ENCODE data around the gene GSC2.

GSC2 gene

DNA sequence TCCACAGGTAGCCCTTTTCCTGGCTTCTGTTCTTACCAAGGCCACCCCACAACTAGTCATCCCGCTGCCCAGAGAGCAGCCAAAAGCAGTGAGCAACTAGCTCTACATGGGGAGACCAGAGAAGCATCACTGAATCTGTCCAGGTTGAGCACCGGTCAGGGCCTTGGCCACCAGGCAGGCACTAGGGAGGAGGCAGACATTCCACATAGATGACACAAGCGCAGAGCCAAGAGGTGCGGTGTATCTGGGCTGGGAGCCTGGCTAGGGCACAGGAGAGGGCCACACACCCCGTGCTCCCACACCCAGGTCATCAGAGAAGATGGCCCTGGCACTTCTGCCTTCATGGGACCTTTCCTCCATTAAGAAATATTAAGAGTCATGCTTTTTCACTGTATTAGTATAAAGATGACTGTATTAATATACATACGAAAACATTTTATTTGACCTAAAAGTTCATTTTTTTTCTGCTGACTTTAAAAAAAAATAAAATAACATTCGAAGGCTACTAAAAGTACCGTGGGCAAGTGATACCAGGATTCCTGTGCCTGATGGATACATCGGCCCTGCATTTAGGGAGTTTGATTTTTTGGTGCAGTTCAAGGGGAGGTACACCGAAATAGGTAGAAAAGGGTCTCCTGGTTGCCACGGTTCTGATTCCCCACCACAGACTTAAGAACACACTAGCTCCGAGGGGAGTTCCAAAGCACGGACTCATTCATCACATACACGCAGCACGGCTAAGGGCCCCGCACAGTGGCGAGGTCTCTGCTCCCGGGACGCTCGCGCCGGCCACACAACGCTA, 29.1 kb downstream of the GSC2 start:
- peak; percentile 71 for FAIRE-seq
- DNase-seq (ENCODE audit: low spot score) = peak; percentile 78

GRCh38 chr22:19119949-19120348, 30.1 kb downstream of the GSC2 start:
- DNase-seq (ENCODE audit: low spot score) = no peak
- FAIRE-seq = no peak

- DNase-seq (ENCODE audit: low spot score) (no peak), FAIRE-seq (no peak)
These were observed 31.7 kb downstream of the GSC2 start for GRCh38 chr22:19118329-19118880.

DNA sequence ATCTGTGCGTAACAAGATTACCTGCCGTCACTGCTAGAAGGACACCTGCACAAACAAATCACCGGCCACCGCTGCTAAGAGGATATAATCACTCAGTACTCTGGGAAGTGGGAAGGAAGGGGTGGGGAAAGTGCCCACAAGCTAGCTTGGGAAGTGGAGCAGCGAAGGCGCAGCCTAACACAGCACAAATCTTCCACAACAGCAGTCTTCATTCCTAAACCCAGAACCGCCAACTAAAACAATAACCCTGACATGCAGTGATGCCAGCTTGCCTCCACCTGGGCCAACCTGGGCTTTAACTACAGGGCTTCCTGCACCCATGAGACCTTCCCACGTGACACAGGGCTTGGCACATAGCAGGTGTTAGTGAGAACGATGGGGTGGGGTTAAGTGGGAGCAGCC, 33.0 kb downstream of the GSC2 start:
- no peak for FAIRE-seq
- no peak for DNase-seq (ENCODE audit: low spot score)

GRCh38 chr22:19115628-19116027, 34.5 kb downstream of the GSC2 start:
- DNase-seq (ENCODE audit: low spot score) = no peak
- FAIRE-seq = no peak

GRCh38 chr22:19114984-19115552, 35.0 kb downstream of the GSC2 start:
- no peak for FAIRE-seq
- DNase-seq (ENCODE audit: low spot score) = no peak

DNA sequence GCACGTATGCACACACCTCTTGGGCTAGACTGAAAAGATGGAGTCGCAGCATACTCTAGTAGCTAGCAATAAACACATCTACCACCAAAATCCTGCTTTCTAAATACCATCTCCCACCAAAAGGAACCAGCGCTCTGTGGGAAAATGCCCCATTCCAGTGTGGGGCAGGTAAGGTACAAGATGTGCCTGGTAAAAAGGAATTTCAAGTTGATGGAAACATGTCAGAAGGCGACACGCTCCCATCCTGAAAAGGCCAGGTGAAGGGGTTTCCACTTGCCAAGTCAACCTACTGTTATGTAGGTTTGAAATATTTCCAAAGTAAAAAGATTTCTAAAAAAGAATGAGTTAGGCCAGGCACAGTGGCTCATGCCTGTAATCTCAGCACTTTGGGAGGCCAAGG, 36.7 kb downstream of the GSC2 start:
- DNase-seq (ENCODE audit: low spot score) = no peak

GRCh38 chr22:19111584-19111983, 38.5 kb downstream of the GSC2 start:
- DNase-seq (ENCODE audit: low spot score) (no peak), FAIRE-seq (no peak)

More for the DNA sequence above, 36.7 kb downstream of the GSC2 start:
- no peak for FAIRE-seq

GRCh38 chr22:19111140-19111539, 39.0 kb downstream of the GSC2 start:
- FAIRE-seq (no peak), DNase-seq (ENCODE audit: low spot score) (no peak)

DNA sequence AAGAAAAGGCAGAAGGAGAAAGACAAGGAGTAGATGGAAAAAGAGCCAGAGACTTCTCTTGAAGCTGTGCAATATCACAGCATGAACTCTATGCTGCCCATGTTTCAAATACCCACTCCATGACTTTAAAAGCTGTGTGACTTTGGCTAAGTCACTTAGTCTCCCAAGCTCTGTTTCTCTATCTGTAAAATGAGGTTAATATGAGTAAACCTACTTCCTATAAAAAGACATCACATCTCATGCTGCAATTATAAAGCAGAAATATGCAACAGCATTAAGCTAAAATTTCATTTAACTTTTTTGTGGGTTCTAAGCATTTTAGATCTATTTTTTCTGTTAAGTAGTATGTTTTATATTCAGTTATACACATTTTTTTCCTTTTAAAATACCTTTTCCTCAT, 39.4 kb downstream of the GSC2 start:
- FAIRE-seq = no peak
- DNase-seq (ENCODE audit: low spot score) = no peak

- FAIRE-seq (no peak), DNase-seq (ENCODE audit: low spot score) (no peak)
These were observed 40.0 kb downstream of the GSC2 start for GRCh38 chr22:19110064-19110458.

DNA sequence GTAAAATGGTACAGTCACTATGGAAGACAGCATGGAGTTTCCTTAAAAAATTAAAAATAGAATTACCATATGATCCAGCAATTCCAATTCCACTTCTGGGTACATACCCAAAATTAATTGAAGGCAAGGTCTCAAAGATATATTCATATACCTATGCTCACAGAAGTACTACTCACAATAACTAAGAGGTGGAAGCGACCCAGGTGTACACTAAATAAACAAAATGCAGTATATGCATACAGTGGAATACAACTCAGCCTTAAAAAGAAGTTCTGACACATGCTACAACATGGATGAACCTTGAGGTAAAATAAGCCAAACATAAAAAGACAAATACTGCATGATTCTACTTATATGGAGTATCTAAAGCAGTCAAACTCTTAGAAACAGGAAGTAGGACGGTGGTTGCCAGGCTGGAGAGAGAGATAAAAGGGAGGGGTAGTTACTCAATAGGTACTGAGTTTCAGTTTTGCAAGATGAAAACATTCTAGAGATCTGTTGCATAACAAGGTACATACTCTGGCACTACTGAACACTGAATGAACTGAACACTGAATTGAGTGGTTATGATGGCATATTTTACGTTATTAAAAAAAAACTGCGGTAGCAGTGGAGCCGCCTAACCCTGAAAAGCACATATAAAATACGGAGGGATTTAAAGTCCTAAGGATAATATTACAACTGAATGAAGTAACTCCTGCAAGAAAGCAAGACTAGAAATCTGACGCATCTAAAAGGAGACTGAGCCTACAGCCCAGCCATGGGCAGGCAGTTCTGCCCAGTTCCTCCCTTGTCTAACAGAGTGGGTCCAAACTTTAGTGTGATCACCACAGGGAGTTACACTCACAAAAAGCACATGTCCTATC, 40.7 kb downstream of the GSC2 start:
- DNase-seq (ENCODE audit: low spot score) = no peak
- no peak for FAIRE-seq

GRCh38 chr22:19108807-19109197, 41.3 kb downstream of the GSC2 start:
- DNase-seq (ENCODE audit: low spot score) = no peak
- FAIRE-seq = no peak

GRCh38 chr22:19107730-19108074, 42.4 kb downstream of the GSC2 start:
- DNase-seq (ENCODE audit: low spot score) (no peak), FAIRE-seq (no peak)

DNA sequence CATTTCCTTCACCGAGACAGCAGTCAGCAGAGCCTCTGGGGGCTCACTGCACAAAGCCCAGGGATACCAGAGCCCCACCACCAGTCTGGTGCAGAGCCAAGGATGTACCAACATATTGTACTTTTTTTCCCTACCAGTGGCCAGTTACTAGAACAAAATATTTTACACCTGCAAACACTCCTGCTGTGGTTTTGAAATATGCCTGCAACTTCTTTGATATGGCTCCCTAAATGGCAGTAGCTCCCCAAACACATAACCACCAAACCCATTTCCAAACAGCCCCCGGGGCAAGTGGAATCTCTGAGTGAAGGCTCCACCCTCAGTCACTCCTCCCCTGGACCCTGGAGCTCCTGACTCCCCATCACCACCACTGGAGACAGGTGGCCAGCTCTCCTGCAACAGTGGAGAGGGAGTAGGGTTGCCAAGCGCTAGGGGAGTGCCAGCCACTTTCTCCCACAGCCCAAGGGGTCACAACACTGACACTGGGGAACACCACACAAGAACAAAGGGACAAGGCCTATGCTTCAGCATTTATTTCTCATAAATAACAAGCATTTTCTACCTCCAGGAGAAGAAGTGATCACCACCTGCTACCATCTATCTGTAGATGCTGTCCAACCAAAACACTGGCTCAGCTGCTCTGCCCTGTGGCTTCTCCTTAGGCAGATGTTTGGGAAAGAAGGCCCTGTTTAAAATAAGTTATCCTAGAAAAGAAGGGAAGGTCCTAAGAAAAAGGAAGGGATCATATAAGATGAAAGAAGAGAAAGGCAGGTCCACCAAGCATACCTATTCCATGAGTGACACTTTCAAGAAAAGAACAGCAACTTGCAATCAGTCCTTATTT, 43.0 kb downstream of the GSC2 start:
- DNase-seq (ENCODE audit: low spot score) (no peak), FAIRE-seq (no peak)

DNA sequence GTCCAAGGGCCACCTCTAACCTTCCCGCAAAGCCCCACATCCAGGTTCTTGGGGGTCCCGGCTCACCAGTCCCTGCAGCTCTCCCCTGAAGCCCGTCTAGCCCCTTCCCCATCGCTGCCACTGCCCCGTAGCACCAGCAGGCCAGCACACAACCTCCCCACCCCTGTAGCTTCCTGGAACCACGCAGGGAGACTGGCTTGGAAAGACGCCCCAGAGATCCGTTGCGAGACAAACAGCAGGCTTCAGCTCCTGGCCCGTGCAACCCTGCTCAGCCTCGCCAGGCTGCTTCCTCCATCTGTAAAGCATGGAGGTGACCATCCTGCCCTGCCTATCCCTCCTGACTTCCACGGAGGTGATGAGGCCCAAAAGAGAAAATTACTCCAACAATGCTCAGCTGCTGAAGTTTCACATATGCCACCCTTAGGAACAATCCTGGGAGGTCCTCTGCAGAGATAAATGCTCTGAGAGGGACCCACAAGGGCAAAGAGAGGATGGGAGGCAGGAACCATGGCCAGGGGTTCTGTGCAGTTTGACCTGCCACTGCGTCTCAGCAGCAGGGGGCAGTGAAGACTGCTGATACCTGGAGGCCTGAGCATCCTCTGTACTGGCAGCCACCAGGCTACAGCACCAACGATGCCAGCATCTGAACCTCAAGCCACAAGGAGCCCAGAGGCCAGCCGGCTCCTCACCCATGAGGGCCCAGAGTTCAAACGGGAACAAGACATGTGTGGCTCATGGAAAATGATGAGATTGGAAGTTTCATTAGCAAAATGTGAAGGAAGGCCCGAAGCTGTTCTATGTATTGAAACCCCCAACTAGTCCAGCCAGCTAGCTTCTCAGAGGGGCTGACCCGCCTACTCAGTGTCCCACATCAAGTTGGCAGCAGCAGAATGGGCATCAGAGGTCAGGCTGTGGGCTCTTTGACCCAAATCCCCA, 44.0 kb downstream of the GSC2 start:
- DNase-seq (ENCODE audit: low spot score) (no peak), FAIRE-seq (no peak)

DNA sequence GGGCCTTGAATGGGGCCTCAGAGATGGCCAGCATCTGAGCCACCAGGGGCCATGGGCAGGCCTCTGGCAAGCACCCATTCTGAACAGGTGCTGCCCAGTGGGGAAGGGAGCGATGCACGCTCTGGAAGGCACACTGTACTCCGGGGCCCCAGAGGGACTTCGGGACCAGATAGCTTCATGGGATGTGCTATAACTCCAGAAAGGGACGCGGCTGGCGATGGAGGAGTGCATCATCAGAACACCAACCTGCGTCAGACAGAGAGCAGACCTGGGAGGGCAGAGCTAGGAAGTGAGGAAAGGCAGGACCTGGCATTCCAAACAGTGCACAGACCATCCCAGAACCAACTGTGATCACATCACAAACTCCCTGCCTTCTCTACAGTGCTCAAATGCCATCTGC, 44.6 kb downstream of the GSC2 start:
- DNase-seq (ENCODE audit: low spot score) = no peak
- no peak for FAIRE-seq

DNA sequence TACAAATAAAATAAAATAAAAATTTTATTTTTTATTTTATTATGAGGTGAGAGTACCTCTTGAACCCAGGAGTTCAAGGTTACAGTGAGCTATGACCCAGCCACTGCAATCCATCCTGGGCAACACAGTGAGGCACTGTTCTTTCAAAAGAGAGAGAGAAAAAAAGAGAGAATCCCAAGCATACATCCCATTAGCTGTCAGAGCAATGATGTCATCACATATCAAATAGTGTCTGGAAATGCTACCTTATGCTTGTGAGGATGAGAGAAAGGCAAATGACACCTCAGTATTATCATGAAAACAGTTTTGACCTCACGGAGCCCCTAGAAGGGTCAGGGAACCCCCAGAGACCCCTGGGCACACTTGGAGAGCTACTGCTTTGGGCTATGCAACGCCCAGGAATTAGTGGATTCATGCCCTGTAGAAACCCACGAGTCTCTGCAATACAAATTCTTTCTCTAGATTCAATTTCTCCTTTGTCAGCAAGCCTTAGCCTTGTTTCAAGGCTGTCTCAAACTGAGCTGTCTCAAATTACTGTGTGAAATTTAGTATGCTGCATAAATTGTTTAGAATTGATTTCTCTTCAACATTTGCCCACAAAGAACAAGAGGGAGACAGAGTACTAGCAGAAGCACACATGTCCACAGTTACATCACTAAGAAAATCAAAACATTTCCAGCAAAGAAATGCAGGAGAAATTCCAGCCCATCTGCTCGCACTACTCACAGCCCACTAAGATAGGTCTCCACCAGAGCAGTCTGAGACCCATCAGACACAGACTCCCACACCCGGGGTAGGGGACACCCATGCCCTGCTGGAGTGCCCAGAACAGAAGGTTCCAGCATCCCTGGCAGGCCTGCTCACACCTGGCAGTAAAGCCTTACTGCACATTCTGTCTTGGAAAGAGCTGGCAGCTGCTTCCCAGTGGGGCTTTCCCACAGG, 45.9 kb downstream of the GSC2 start:
- DNase-seq (ENCODE audit: low spot score) = no peak

DNA sequence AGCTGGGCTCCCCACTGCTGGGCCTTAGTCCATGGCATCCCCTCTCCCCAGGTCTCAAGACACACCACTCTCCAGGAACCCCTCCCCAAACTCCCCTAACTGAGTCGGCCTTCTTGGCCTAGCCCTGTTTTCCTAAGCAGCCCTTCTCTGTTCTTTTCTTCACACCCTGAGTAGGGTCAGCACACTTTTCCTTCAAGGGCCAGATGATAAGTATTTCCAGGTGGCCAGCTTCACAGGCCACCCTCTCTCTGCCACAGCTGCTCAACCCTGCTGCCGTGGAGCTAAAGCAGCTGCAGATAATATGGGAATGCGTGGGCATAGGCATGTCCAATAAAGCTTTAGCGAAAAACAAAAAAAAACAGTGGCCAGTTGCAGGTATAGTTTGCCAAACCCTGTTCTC, 51.9 kb downstream of the GSC2 start:
- no peak for FAIRE-seq
- DNase-seq (ENCODE audit: low spot score) = no peak

More for the DNA sequence above, 45.9 kb downstream of the GSC2 start:
- FAIRE-seq = no peak

Data from RCC 7860 (cell line).